Measurements from ENCODE around the gene MCRIP2. TPM values are rescaled to one million over a fixed set of nuclear protein-coding genes. Genes with fewer than 3 reads are reported as not detected.
"Not testable (repeated sequence)": the region's sequence is repeated elsewhere in the genome, so short reads cannot be mapped to it uniquely, and the experiment has no call there.

Gene MCRIP2, protein sequence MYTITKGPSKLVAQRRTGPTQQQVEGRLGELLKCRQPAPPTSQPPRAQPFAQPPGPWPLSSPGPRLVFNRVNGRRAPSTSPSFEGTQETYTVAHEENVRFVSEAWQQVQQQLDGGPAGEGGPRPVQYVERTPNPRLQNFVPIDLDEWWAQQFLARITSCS
- polyA plus RNA-seq (ENCODE audit: insufficient read length) = 15.5 TPM
- long read RNA-seq, donor 1, transcript MCRIP2-204 (1 exons, 1,728 nt) = minor isoform, 11 of 33 reads
- long read RNA-seq, donor 1, transcript MCRIP2-201 (5 exons, 946 nt) = major isoform, 17 of 33 reads
- long read RNA-seq, donor 1, partial matches to known transcripts = 0 of 33 reads
- long read RNA-seq, donor 1, other reads (novel, unspliced or antisense) = 0 of 33 reads
- long read RNA-seq, donor 2, transcript MCRIP2-201 (5 exons, 946 nt) = major isoform, 9 of 19 reads
- long read RNA-seq, donor 2, transcript MCRIP2-204 (1 exons, 1,728 nt) = minor isoform, 8 of 19 reads
- long read RNA-seq, donor 2, partial matches to known transcripts = 0 of 19 reads
- long read RNA-seq, donor 2, other reads (novel, unspliced or antisense) = 0 of 19 reads
- long read RNA-seq, donor 3, transcript MCRIP2-204 (1 exons, 1,728 nt) = major isoform, 7 of 14 reads
- long read RNA-seq, donor 3, partial matches to known transcripts = 0 of 14 reads
- long read RNA-seq, donor 3, other reads (novel, unspliced or antisense) = 0 of 14 reads
- long read RNA-seq, donor 4, partial matches to known transcripts = 0 of 2 reads
- long read RNA-seq, donor 4, other reads (novel, unspliced or antisense) = 0 of 2 reads
- long read RNA-seq, donor 5, transcript MCRIP2-204 (1 exons, 1,728 nt) = minor isoform, 15 of 42 reads
- long read RNA-seq, donor 5, transcript MCRIP2-201 (5 exons, 946 nt) = major isoform, 19 of 42 reads
- long read RNA-seq, donor 5, transcript MCRIP2-203 (6 exons, 1,050 nt) = minor isoform, 7 of 42 reads
- long read RNA-seq, donor 5, partial matches to known transcripts = 0 of 42 reads
- long read RNA-seq, donor 5, other reads (novel, unspliced or antisense) = 0 of 42 reads
- long read RNA-seq, donor 6, transcript MCRIP2-201 (5 exons, 946 nt) = major isoform, 11 of 24 reads
- long read RNA-seq, donor 6, transcript MCRIP2-204 (1 exons, 1,728 nt) = minor isoform, 8 of 24 reads
- long read RNA-seq, donor 6, partial matches to known transcripts = 0 of 24 reads
- long read RNA-seq, donor 6, other reads (novel, unspliced or antisense) = 0 of 24 reads
- long read RNA-seq, donor 7, transcript MCRIP2-201 (5 exons, 946 nt) = major isoform, 11 of 27 reads
- long read RNA-seq, donor 7, transcript MCRIP2-204 (1 exons, 1,728 nt) = minor isoform, 8 of 27 reads
- long read RNA-seq, donor 7, partial matches to known transcripts = 0 of 27 reads
- long read RNA-seq, donor 7, other reads (novel, unspliced or antisense) = 0 of 27 reads
- long read RNA-seq, donor 8, transcript MCRIP2-201 (5 exons, 946 nt) = major isoform, 5 of 11 reads
- long read RNA-seq, donor 8, partial matches to known transcripts = 0 of 11 reads
- long read RNA-seq, donor 8, other reads (novel, unspliced or antisense) = 0 of 11 reads

DNA sequence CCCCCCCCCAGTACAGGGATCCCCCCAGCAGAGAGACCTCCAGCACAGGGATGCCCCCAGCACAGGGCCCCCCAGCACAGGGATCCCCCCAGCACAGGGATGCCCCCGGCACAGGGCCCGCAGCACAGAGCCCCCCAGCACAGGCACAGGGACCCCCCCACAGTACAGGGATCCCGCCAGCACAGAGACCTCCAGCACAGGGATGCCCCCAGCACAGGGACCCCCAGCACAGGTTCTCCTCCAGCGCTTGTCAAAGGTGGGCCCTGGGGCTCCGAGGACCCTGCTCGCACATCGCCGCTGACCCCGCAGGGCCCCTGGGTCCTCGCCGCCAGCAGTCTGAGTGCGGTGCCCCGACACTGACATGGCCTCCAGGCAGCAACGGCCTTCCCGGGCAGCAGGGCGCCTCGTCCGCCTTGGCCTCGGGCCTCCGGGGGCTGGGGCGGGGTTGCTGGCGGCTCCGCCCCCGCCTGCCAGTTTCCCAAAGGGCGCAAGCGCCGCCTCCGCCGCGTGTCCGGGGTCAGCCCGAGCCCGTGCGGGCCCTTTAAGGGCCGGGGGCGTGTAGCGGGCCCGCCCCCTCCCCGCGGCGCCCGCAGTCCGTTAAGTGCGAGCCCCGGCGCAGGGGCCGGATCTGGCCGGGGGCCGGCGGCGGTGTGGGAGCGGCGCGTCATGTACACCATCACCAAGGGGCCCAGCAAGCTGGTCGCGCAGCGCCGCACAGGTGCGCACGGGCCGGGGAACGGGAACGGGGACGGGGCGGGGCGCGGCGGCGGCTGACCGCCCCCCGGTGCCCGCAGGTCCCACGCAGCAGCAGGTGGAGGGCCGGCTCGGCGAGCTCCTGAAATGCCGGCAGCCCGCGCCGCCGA lies at the start of gene MCRIP2:
TSS of gene MCRIP2 (plus strand) at position 503 of the 863 bp plus-strand sequence. CDS start at position 667, 164 bp downstream.
- no peak for DNase-seq

DNA sequence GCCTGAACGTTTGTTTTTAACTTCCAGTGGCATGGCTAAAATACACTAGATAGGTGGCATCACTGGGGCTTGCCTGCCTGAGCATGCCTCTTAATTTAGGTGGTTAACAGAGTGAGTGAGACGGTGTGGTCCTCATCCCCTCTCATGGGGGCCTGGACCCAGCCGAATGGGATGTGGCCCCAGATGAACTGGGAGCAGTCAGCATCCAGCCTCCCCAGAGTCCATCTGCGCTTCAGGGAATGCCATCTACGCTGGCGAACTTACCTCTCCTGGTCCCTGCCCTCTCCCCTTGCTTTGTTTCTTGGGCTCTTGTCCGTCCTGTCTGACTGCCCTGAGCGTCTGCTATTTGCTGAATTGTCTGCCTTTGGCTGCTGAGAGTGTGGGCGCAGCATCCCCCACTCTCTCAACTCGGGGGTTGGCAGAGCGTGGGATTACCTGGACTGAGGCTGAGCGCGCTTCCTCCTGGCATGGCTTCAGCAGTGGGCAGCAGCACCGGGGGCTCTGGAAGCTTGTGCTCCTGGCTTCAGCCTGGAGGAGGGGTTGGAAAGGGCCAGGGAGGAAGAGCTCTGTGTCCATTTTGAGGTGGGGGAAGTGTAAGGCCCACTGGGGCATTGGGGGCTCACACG lies 49.6 kb upstream of the MCRIP2 start:
- DNase-seq = no peak

DNA sequence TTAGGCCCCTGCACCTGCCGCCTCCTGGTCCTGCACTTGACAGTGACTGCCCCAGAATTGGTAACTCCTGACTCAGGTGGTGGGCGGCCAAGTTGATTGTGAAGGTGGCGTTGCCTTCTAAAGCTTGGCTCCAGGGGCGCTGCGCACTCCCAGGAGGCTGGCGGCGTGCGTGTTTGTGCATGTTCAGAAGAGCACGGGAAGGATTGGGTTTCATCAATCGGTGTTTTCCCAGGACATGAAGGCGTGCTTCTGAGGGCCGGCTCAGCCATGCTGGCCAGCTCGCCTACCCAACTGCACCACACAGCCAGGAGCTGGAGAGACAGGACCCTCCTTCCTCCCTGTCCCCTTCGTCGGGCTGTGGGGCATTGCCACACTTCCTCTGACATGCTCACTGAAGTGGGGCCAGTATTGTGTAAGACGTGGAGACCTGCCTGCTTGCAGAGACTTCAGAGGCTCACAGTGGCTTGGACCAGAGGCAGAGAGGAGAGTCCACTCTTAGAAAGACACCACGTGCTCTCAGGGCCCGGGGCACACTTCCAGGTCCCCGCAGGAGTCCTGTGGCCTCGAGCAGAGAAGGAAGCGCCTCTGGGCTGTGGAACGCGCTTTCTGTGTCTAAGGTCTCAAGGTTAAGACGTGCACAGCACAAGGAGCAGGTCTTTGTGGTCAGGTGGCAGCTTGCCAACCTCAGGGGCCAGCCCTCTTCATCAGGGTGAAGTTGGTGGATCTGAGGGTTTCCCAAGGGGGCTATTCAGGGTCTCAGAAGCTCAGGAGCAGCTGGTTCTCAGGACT lies 48.9 kb upstream of the MCRIP2 start:
- no peak for DNase-seq

DNA sequence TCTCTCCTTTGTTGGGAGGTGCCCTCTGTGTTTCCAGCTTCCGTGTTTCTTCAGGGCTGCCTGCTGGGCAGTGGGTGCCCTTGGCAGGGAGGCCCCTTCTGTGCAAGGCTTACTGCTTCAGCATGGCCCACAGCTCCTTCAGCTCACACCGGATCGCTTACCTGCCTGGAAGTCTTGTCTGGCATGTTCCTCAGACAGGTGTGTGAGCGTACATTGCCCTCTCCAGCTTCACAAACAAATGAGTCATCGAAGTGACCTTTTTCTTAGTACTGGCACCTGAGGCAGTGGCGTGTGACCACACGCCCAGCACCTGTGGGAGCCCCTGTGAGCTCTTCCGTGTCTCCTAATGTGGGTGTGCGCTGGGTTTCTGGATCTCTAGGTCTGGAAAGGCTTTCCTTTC lies 48.2 kb upstream of the MCRIP2 start:
- no peak for DNase-seq

DNA sequence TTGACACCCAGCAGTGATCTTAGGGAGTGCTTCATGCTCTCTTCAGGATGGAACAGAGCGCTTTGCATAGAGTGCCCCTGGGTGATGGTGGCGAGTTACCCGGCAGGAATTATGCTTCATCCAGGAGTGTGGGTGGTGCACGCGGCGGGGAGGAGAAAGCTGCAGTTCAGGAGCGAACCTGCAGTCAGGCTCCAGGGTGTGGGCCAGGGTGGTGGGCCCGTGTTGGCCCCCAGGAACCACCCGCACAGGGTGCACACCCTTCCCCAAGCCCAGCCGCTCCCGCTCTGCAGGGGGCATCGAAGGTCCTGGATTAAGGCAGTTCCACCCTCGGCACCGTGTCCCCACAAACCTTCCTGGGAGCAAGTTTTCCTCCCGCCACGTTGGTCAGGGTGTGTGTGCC lies 47.8 kb upstream of the MCRIP2 start:
- no peak for DNase-seq

DNA sequence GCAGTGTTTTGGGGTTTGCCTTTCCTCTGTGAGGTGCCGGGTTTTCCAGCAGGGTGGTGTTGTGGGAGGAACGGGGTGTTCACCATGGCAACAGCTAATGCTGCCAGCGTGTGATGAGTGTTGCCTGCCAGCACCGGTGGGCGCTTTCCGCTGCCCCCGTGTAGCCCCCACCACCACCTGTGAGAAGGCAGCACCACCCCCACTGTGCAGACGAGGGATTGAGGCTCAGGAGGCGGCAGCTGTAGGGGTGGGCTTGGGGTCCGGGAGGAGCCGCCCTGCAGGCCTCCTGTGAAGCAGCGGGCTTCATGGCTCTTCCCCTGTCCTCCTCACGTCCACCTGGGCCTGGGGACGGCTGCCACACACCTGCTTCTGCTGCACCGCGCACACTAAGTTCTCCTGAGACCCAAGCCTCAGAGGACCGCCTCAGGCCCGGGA lies 46.5 kb upstream of the MCRIP2 start:
- no peak for DNase-seq

DNA sequence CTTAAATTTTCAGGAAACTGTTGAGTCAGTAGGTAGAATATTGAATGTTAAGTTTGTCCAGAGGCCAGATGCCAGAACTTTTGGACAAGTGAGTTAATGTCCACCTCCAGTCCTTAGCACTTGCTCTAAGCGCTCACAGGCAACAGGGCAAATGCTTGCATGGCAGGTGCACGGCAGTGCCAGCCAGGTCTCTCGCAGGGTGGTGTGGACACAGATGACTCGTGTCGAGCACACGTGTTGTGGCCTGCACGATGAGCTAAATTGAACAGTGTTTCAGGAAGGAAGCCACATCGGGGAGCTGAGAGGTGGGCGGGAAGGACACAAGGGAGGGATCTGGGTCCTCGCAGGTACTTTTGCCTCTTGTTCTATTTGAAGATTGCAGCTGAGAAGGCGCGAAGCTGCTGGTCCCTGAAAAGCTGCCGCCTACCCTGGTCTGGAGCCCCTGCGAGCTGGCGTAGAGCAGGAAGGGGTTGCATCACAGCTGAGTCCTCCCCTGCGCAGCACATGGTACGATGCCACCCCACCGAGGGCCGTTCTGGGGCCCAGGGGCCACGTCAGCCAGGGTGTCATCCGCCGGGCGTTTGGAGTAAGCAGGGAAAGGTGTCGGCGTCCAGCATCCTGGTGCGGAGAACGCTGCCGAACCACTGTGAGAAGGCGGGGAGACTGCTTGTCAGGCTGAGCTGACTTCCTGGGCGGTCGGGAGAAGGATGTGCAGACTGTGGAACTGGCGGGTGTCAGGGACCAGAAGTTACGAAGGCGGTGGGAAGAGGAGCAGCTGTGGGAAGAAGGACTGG lies 45.5 kb upstream of the MCRIP2 start:
- DNase-seq = no peak

DNA sequence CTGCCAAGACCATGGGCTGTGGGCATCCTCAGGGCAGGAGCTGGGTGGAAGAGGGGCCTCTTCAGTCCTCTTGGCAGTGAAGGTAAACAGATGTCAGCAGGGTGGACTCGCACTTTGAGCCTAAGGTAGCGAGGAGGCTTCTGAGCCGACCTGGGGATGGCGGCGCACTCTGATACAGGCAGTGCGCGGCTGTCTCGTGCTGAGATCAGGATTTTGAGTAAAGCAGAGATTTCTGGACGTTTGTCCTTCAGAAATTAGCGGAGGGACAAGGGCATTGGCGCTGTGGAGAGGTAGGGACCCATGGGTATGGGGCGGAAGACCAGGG lies 44.9 kb upstream of the MCRIP2 start:
- no peak for DNase-seq

DNA sequence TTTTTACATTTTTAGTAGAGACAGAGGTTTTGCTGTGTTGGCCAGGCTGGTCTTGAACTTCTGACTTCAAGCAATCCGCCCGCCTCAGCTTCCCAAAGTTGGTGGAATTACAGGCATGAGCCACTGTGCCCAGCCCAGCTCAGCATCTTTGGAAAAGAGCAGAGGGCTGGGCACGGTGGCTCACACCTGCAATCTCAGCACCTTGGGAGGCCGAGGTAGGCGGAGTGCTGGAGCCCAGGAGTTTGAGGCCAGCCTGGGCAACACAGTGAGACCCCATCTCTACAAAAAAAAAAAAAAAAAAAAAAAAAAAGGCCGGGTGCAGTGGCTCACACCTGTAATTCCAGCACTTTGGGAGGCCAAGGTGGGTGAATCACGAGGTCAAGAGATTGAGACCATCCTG lies 44.0 kb upstream of the MCRIP2 start:
- DNase-seq = not testable (repeated sequence)

DNA sequence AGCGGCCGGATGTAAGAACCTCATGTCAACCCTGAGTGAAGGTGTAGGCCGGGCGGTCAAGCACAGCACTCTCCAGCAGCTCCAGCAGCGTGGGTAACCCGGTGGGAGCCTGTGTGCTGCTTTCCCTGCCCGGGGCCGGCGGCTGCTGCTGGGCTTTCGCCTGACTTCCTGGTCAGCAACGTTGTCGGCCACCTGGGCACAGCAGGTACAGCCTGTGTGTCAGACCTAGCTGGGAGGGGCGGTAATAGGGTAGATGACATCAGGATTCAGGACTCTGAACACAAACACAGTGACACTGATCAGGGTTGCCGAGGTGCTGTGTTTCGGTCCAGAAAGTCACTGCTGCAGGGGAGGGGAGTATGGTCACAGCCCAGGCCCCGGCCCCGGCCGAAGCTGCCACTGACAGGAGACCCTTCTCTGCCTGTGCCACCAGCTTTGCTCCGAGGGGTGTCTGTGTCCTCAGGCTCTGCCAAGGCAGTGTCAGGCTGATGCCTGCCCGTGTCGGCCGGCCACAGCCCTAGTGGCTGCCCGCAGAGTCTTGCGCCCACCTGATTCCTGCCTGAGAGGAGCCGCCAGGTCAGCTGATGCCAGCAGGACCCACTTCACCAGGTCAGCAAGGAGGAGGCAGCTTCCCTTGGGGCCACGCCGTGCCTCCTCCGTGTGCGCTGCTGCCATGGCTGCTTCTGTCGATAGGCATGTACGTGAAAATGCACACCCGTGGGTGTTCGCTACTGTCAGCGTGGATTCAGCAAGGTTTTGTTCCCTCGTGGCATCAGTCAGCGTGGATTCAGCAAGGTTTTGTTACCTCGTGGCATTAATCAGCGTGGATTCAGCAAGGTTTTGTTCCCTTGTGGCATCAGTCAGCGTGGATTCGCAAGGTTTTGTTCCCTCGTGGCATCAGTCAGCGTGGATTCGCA lies 42.5 kb upstream of the MCRIP2 start:
- no peak for DNase-seq

DNA sequence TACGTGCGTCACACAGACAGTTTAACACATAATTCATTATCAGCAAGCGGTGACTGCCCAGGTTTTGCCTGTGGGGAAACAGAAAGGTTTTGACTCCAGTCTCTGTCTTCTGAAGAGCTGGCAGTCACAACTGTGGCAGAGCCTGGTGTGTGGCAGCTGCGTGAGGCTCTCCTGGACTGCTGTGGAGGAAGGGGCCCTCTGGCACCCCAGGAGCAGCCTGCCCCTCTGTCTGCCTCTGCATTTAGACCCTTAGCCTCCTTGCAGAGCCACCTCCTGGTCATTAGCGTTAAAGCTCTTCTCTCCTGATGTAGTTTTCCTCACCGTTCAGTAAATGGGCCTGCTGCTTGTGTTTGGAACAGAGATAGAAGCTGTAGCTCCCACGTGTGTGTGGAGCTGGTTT lies 40.8 kb upstream of the MCRIP2 start:
- no peak for DNase-seq

DNA sequence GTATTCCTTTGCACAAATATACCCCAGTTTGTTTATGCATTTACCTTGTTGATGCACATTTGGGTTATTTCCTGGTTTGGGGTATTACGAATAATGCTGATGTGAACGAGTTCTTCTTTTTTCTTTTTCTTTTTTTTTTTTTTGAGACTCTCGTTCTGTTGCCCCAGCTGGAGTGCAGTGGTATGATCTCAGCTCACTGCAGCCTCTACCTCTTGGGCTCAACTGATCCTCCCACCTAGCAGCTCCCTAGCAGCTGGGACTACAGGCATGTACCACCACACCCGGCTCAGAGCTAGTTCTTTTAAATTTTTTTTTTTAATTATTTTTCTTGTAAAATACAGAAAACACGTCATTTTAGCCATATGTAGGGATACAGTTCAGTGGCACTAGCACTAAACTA lies 37.7 kb upstream of the MCRIP2 start:
- DNase-seq = no peak

DNA sequence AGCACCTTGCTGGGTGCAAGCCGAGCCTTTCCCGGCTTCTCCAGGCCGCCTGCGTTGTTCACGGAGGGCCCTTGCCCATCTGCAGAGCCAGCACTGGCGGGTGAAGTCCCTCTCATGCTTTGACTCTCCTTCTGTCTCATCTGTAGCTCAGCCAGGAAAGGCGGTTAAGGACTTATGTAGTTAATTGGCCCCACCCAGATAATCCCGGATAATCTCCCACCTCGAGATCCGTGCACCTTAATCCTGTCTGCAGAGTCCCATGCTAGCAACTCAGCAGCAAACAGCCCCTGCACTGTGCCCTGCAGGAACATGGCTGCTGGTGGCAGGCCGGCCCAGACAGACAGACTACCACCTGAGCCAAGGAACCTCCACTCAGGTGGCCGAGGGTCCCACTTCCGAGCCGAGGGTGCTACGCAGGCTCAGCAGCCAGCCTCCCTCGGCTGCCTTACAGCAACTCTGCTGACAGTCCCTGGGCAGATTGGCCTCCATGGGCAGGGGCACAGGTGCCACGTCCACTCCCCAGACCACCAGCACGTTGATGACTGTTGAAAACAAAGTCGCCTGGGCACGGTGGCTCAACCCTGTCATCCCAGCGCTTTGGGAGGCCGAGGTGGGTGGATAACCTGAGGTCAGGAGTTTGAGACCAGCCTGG lies 34.8 kb upstream of the MCRIP2 start:
- no peak for DNase-seq

DNA sequence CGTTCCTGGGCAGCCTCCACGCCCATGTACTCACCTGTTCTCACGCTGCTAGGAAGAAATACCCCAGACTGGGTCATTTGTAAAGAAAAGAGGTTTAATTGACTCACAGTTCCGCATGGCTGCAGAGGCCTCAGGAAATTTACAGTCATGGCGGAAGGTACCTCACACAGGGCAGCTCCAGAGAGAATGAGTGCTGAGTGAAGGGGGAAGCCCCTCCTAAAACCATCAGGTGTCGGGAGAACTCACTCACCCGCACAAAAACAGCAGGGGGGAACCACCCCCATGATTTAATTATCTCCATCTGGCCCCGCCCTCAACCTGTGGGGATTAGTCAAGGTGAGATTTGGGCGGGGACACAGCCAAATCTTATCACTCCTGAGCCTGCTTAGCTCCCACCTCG lies 33.6 kb upstream of the MCRIP2 start:
- no peak for DNase-seq

DNA sequence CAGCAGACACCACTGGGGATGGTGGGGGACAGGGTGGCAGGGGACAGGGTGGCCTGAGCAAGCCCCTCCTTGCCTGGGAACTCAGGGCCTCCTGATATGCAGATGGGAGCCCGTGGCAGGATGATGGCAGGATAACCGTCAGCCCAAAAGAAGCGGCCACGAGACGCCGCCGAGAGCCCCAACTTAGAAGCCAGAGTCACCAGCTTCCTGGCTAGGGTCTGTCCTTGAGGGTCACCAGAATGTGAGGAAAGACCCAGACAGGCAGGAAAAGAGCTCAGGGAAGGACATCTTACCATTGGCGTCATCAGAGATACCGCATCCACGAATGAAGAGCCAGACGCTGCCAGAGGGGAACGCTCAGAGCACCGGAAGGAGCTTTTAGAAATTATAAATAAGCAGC lies 32.3 kb upstream of the MCRIP2 start:
- DNase-seq = no peak

DNA sequence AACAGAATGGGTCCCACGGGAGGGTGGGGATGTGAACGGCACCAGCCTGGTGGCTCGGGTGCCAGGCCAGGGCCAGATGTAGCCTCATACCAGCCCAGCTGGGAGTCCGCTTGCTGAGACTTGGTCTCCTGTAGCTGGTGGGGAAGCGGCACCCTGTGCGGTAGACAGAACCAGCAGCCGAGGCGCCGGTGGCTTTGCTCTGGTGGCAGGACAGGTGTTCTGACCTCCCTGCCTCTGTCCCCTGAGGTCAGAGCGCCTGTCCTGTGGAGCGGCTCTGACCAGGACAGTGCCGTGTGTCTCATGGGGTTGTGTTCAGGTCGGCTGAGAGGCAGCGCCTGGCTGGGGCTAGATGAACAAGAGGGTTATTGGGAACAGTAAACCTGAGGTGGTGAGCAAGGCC lies 31.6 kb upstream of the MCRIP2 start:
- DNase-seq = no peak

Measured in left kidney (tissue), 8 donors.